KBM-7 (cell line): Measurements from ENCODE around the gene MTMR12.

Source experiments
- DNase-seq: peaks from one replicate; pipeline ENCODE4 v3.0.0-alpha.2; 2015
- in situ Hi-C: fragments of 300-500 bp; cut with MboI; formaldehyde crosslinking; loops from 2 replicates; pipeline ENCODE4 v1.14.3; 2020; ENCODE audit warnings: low sequenced_read_pairs, low pct_unique_long_range_greater_than_20kb, mixed read lengths

MTMR12 gene

GRCh38 chr5:32280656-32281081 lies 32.1 kb downstream of the MTMR12 start:
- no peak for DNase-seq
- in situ Hi-C loops: no loop called here

- DNase-seq: no peak
- in situ Hi-C loops: no loop called here
These were observed 33.0 kb downstream of the MTMR12 start for GRCh38 chr5:32279786-32280185.

GRCh38 chr5:32279223-32279622 lies 33.5 kb downstream of the MTMR12 start:
- in situ Hi-C loops: no loop called here
- DNase-seq: no peak

GRCh38 chr5:32278406-32278805 lies 34.3 kb downstream of the MTMR12 start:
- DNase-seq: no peak
- in situ Hi-C loops: no loop called here

GRCh38 chr5:32277798-32278197 lies 34.9 kb downstream of the MTMR12 start:
- in situ Hi-C loops: no loop called here
- no peak for DNase-seq

- in situ Hi-C loops: no loop called here
- peak; percentile 65 for DNase-seq
These were observed 36.4 kb downstream of the MTMR12 start for GRCh38 chr5:32276173-32276853.

- DNase-seq: no peak
- in situ Hi-C loops: no loop called here
These were observed 37.4 kb downstream of the MTMR12 start for GRCh38 chr5:32275396-32275741.

- in situ Hi-C loops: no loop called here
- DNase-seq: no peak
These were observed 38.0 kb downstream of the MTMR12 start for GRCh38 chr5:32274548-32275395.

GRCh38 chr5:32273821-32274220 lies 38.9 kb downstream of the MTMR12 start:
- no peak for DNase-seq
- in situ Hi-C loops: no loop called here

- in situ Hi-C loops: no loop called here
- no peak for DNase-seq
These were observed 40.0 kb downstream of the MTMR12 start for GRCh38 chr5:32272746-32273145.

GRCh38 chr5:32270946-32271345 lies 41.8 kb downstream of the MTMR12 start:
- DNase-seq: no peak
- in situ Hi-C loops: no loop called here

- DNase-seq: no peak
- in situ Hi-C loops: no loop called here
These were observed 42.6 kb downstream of the MTMR12 start for GRCh38 chr5:32270178-32270577.

- in situ Hi-C loops: no loop called here
- DNase-seq: no peak
These were observed 46.8 kb downstream of the MTMR12 start for GRCh38 chr5:32265902-32266301.

- DNase-seq: no peak
- in situ Hi-C loops: no loop called here
These were observed 47.7 kb downstream of the MTMR12 start for GRCh38 chr5:32264957-32265572.

GRCh38 chr5:32263684-32264083 lies 49.1 kb downstream of the MTMR12 start:
- in situ Hi-C loops: no loop called here
- no peak for DNase-seq

- no peak for DNase-seq
- in situ Hi-C loops: no loop called here
These were observed 51.5 kb downstream of the MTMR12 start for GRCh38 chr5:32261198-32261597.

GRCh38 chr5:32259033-32259432 lies 53.7 kb downstream of the MTMR12 start:
- no peak for DNase-seq
- in situ Hi-C loops: no loop called here

- in situ Hi-C loops: no loop called here
- DNase-seq: no peak
These were observed 54.3 kb downstream of the MTMR12 start for GRCh38 chr5:32258424-32258823.

- in situ Hi-C loops: no loop called here
- DNase-seq: no peak
These were observed 57.2 kb downstream of the MTMR12 start for GRCh38 chr5:32255540-32255900.

GRCh38 chr5:32254881-32255539 lies 57.7 kb downstream of the MTMR12 start:
- in situ Hi-C loops: no loop called here
- no peak for DNase-seq
